ENCODE measurements around the gene P3R3URF. TPM values are rescaled to one million over a fixed set of nuclear protein-coding genes. Genes with fewer than 3 reads are reported as not detected.

The P3R3URF gene
- total RNA-seq, 1 experiment from 2014 or later: not detected

DNA sequence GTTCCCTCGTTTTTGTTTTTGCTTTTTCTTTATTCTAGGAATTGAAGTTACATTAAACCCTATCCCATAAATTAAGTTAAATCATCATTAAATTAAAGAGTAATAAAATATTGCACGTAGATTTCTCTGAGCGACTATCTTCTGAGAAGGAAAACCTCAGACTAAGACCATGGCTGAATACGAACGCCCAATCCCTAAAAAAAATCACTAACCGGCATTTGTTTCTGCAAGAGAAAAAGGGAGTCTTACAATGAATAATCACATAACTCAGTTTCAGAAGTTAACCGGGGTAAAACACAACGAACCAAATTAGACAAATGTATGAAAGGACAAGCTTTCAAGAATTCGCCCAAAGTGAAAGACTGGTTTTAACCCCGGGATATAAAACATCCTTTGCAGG, 45.2 kb downstream of the P3R3URF start:
- Histone ChIP-seq H3K36me3 (ENCODE audit: low read depth) (peaks cover 8% of the 10 kb centered on the region; the same call in 1 of the 2 replicates), H3K9me3 (ENCODE audit: insufficient read depth, low read depth) (no peaks in the 10 kb centered on the region), H3K4me1 (replicated peaks; ENCODE audit: insufficient read depth) (peaks cover 48% of the 10 kb centered on the region), H3F3A (ENCODE audit: insufficient read depth, low read depth) (peaks cover 39% of the 10 kb centered on the region), H3K27me3 (ENCODE audit: insufficient read depth, low read depth) (no peaks in the 10 kb centered on the region), H3K4me2 (peak overlapping the region; percentile 94), H3K9me2 (ENCODE audit: insufficient read depth) (no peaks in the 10 kb centered on the region), H2AFZ (no peak overlapping the region), H3K4me3 (peak overlapping the region; percentile 95), H4K20me1 (ENCODE audit: insufficient read depth) (peaks cover 15% of the 10 kb centered on the region), H3K27ac (peak overlapping the region; percentile 55), H3K79me2 (ENCODE audit: low read depth) (peaks cover 70% of the 10 kb centered on the region)
- TF ChIP-seq EZH2 (IDR thresholded peaks at IDR 0.05; ENCODE audit: low read depth): no peak
- TF ChIP-seq, protein P1, sequence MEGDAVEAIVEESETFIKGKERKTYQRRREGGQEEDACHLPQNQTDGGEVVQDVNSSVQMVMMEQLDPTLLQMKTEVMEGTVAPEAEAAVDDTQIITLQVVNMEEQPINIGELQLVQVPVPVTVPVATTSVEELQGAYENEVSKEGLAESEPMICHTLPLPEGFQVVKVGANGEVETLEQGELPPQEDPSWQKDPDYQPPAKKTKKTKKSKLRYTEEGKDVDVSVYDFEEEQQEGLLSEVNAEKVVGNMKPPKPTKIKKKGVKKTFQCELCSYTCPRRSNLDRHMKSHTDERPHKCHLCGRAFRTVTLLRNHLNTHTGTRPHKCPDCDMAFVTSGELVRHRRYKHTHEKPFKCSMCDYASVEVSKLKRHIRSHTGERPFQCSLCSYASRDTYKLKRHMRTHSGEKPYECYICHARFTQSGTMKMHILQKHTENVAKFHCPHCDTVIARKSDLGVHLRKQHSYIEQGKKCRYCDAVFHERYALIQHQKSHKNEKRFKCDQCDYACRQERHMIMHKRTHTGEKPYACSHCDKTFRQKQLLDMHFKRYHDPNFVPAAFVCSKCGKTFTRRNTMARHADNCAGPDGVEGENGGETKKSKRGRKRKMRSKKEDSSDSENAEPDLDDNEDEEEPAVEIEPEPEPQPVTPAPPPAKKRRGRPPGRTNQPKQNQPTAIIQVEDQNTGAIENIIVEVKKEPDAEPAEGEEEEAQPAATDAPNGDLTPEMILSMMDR (conservative IDR thresholded peaks at IDR 0.05): no peak
- BruUV-seq (replicated peaks): no TSS peak
- no peak for DNase-seq
- intact Hi-C loops (cut with micrococcal nuclease; ENCODE audit: unreplicated experiment): loop anchor here (5.0 kb wide), 1 partner anchor 49 kb away; no protein-coding TSS in a partner anchor
- POLR2A ChIA-PET (ENCODE audit: unreplicated experiment): interaction anchor here (0.6 kb wide), 1 partner anchor 46 kb away, joined by 4 read pairs; no protein-coding TSS in a partner anchor
- CTCF ChIA-PET: interaction anchor here (0.6 to 0.7 kb wide), 2 partner anchors 50 to 93 kb away, joined by 3 read pairs; no protein-coding TSS in a partner anchor

DNA sequence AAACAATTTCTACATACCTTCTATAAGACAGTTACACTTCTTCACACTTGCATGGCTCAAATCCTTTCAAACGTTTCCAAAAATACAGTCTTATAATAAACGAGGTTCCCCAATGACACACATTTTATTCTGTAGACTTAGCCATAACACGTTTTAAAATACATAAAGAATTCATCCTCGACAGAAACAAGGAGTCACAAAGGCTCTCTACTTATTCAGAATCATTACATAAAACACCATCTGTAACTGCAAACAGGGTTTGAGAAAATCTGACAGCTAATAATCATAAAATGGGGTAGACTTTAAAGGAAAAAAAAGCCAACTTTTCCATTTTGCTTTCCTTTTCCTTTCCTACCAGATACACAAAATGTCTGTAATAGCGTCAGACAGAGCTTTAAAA, 45.7 kb downstream of the P3R3URF start:
- no peak overlapping the region for H2AFZ ChIP-seq
- no peaks in the 10 kb centered on the region for H3K9me3 ChIP-seq (ENCODE audit: insufficient read depth, low read depth)
- peaks cover 34% of the 10 kb centered on the region for H3F3A ChIP-seq (ENCODE audit: insufficient read depth, low read depth)
- CTCF ChIA-PET: interaction anchor here (0.7 kb wide), 2 partner anchors 46 to 51 kb away, joined by 3 read pairs; no protein-coding TSS in a partner anchor
- intact Hi-C loops (cut with micrococcal nuclease; ENCODE audit: unreplicated experiment): loop anchor here (5.0 kb wide), 1 partner anchor 48 kb away; no protein-coding TSS in a partner anchor
- no peak for DNase-seq
- H4K20me1 ChIP-seq (ENCODE audit: insufficient read depth): peaks cover 15% of the 10 kb centered on the region
- H3K4me1 ChIP-seq (replicated peaks; ENCODE audit: insufficient read depth): peaks cover 43% of the 10 kb centered on the region
- peak overlapping the region; percentile 55 for H3K27ac ChIP-seq
- no TSS peak for BruUV-seq (replicated peaks)
- H3K4me2 ChIP-seq: peak overlapping the region; percentile 94
- peaks cover 75% of the 10 kb centered on the region for H3K79me2 ChIP-seq (ENCODE audit: low read depth)
- no peak for TF ChIP-seq EZH2 (IDR thresholded peaks at IDR 0.05; ENCODE audit: low read depth)
- no peaks in the 10 kb centered on the region for H3K27me3 ChIP-seq (ENCODE audit: insufficient read depth, low read depth)
- peak overlapping the region; percentile 95 for H3K4me3 ChIP-seq
- POLR2A ChIA-PET (ENCODE audit: unreplicated experiment): no interaction called here
- H3K36me3 ChIP-seq (ENCODE audit: low read depth): peaks cover 8% of the 10 kb centered on the region; the same call in 1 of the 2 replicates
- H3K9me2 ChIP-seq (ENCODE audit: insufficient read depth): no peaks in the 10 kb centered on the region

DNA sequence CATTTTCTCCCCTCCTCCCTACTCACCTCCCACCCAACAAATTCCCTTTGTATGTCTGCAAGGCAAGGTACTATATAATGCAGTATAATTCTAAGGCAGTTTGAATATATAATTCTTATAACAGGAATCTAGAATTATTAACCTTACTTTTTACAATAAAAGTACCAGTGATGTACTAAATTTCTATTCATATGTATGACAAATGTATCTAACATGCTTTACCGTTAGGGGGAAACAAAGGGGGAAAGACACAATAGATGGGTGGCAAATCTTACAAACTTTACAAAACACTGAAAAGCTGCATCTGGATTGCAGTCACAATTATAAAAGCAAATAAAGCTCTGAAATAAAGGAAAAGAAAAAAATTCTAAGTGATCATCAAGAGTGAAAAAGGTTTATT, 46.2 kb downstream of the P3R3URF start:
- POLR2A ChIA-PET (ENCODE audit: unreplicated experiment): no interaction called here

More for the DNA sequence above, 46.2 kb downstream of the P3R3URF start:
- Histone ChIP-seq H3K9me2 (ENCODE audit: insufficient read depth) (no peaks in the 10 kb centered on the region), H3K79me2 (ENCODE audit: low read depth) (peaks cover 80% of the 10 kb centered on the region), H3K36me3 (ENCODE audit: low read depth) (peaks cover 8% of the 10 kb centered on the region; the same call in 1 of the 2 replicates), H3K27me3 (ENCODE audit: insufficient read depth, low read depth) (no peaks in the 10 kb centered on the region), H4K20me1 (ENCODE audit: insufficient read depth) (peaks cover 15% of the 10 kb centered on the region), H3K27ac (peak overlapping the region; percentile 55), H3K4me2 (peak overlapping the region; percentile 94), H3K9me3 (ENCODE audit: insufficient read depth, low read depth) (no peaks in the 10 kb centered on the region), H3K4me1 (replicated peaks; ENCODE audit: insufficient read depth) (peaks cover 39% of the 10 kb centered on the region), H3F3A (ENCODE audit: insufficient read depth, low read depth) (peaks cover 34% of the 10 kb centered on the region), H2AFZ (no peak overlapping the region), H3K4me3 (peak overlapping the region; percentile 95)
- TF ChIP-seq, protein P1 (conservative IDR thresholded peaks at IDR 0.05): no peak; the same call in 1 of the 2 replicates
- TF ChIP-seq EZH2 (IDR thresholded peaks at IDR 0.05; ENCODE audit: low read depth): no peak
- CTCF ChIA-PET: interaction anchor here (0.7 kb wide), 1 partner anchor 46 kb away, joined by 3 read pairs; no protein-coding TSS in a partner anchor
- no peak for DNase-seq
- intact Hi-C loops (cut with micrococcal nuclease; ENCODE audit: unreplicated experiment): loop anchor here (5.0 kb wide), 1 partner anchor 48 kb away; no protein-coding TSS in a partner anchor
- no TSS peak for BruUV-seq (replicated peaks)
